HG03045 (cell line): ENCODE results near the gene THG1L.
A peak's percentile ranks its signal among the peaks of the same experiment; 100 is the strongest.
"Not testable (repeated sequence)": the region's sequence is repeated elsewhere in the genome, so short reads cannot be mapped to it uniquely, and the experiment has no call there.

ENCODE experiments used
- ATAC-seq: cut with Tn5 transposase; IDR thresholded peaks from one replicate; pipeline ENCODE4 v1.9.1; 2021; ENCODE audit warnings: mild to moderate bottlenecking, moderate library complexity; ENCODE audit not compliant: unreplicated experiment

Gene THG1L

DNA sequence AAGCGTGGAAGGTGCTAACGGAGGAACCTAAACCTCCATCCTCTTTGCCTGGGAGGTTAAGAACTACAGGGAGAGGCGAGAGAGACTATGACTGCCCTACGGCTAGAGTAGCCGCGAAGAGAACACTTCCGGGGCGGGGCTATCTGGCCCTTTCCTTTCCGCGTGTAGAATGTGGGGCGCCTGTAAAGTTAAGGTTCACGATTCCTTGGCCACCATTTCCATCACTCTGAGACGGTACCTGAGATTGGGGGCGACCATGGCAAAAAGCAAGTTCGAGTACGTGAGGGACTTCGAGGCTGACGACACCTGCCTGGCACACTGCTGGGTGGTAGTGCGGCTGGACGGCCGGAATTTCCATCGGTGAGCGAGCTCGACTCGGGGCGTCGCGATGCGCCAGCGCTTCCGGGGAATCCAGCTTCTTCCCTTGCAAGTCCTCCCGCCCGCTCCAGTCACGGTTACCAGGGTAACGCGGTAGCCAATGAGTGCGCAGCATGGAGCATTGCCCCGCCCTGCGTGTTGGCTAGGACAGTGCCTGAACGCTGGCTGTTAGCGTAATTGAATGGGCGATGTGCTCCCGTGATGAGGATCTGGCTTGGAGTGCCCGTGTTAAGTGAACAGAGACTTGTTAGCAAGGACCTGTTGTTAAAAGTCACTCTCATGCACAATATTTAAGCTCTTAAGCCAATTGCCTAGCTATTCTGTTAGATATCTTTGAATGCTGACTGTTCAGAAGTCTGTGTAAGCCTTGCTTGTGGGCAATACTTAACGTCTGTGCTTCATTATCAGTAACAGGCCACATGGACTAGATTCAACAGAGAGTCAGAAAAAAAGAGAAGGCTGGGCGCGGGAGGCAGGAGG is at the start of gene THG1L:
Gene THG1L (plus strand): TSS at position 149 of the 858 bp plus-strand sequence. CDS start 21 bp downstream, at position 170.
- peak; percentile 96 for ATAC-seq

DNA sequence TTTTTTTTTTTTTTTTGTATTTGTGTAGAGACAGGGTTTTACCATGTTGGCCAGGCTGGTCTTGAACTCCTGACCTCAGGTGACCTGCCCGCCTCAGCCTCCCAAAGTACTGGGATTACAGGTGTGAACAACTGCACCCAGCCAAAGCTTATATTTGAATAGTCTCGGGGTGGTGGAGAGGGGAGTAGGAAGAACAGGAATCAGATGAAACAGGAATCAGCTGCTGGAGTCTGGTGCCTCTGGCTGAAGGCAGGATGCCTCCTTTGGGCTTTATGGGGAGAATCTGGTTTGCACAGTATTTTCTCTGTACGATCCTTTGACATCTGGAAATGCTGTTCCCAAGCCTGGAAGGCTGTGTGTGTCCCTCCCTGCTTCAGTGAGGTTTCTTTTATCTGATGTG is 49.0 kb upstream of the THG1L start:
- no peak for ATAC-seq

GRCh38 chr5:157686276-157687197 is 44.7 kb upstream of the THG1L start:
- ATAC-seq = not testable (repeated sequence)

DNA sequence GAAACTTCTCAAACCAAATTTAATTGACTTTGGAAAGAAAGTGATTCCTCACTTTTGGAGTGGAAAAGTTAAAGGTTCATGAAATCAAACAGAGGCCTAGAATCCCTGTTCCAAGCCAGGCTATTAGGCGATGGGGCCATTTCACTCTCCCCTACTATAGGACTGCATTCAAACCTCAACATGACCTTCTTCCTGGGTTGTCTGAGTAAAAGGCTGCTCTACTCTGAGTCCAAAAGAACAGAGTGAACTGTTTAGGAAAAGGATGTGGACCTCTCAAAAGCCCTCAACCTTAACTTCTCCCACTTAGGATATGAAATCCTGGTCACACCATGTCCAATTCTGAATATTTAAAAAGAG is 44.0 kb upstream of the THG1L start:
- no peak for ATAC-seq

DNA sequence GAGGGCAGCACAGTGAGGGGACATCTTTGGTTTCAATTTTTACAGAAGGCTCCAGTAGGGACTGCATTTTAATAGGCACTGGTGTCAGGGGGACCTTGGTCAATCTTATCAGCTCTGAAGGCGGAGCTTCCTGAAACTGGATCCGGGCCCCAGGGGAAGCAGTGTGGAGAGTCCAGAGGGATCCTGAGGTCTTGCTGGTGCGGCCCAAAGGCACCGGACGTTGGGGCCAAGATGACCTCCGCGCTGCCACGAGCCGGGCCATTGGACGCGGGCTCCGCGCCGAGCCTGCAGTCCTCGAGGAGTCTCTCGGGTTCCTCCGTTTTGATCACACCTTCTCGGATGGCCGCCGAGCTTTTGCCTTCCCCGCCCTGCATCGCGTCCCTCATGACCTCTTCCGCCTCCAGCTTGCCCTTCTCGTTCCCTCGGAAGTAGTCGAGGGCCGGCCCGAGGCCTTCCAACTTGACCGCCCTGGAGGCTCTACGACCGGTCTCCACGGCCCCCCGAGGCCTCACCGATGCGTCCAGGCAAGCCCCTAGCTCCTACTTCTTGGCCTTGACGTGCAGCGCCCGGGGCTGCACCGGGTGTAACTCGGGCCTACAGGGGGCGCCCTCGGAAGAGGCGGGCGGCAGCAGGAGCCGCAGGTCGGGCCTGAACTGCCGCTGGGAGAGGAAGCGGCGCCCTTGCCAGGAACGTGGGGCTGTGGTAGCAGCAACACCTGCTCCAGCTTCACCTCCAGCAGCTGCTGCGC is 41.1 kb upstream of the THG1L start:
- no peak for ATAC-seq

GRCh38 chr5:157690690-157691433 is 40.4 kb upstream of the THG1L start:
- no peak for ATAC-seq

GRCh38 chr5:157693816-157694215 is 37.4 kb upstream of the THG1L start:
- ATAC-seq = not testable (repeated sequence)

DNA sequence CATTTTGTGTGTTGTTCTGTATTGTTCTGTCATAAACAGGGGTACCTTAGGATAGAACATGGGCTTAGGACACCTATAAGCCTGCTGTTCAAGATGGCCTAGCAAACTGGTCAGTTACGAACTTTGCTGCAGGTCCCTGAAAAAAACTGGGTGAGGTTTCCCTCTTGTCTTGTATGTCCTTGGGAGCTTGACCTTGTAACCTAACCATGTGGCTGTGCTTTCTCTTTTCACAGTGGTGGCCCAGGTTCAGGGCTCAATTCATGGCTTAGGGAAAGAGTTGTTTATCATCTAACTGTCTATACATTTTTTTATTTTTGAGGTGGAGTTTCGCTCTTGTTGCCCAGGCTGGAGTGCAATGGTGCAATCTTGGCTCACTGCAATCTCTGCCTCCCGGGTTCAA is 35.1 kb upstream of the THG1L start:
- not testable (repeated sequence) for ATAC-seq

- ATAC-seq = not testable (repeated sequence)
Observed at GRCh38 chr5:157698674-157699073, 32.5 kb upstream of the THG1L start.

DNA sequence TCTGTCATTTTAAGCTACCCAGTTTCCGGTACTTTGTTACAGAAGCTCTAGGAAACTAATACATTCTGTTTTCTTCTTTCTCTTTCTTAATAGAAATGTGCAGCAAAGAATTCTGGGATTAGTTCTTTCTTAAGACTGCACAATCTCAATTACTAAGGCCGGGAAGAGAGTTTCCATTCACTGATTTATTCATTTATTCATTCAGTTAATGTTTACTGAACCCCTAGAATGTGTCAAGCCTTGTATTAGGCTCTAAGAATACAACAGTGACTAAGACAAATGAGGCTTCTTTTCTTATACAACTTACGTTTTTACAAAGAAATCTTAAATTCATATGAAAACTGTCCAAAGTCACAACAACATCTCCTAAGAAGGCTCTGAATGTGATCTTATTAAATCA is 27.5 kb upstream of the THG1L start:
- ATAC-seq = no peak

- ATAC-seq = no peak
Observed at GRCh38 chr5:157708866-157709265, 22.4 kb upstream of the THG1L start.

DNA sequence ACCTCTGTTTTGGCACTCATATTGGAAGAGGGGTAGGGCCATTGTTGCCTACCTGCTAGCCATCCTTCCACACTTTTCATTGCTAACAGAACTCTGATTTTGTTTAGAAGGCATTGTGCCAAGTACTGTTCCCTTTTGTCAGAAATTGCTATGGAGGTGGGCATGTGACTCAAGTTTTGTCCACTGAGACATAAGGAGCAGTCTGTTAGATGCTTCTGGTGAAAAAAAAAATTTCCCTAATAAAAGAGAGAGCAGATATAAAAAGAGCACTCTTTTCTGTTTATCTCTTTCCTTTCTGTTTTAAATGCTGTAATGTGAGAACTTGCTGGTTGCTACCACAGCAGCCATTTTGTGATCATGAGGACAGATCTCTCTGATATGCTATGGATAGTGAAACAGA is 21.9 kb upstream of the THG1L start:
- ATAC-seq = no peak

- ATAC-seq = no peak
Observed at GRCh38 chr5:157710431-157710830, 20.8 kb upstream of the THG1L start.

DNA sequence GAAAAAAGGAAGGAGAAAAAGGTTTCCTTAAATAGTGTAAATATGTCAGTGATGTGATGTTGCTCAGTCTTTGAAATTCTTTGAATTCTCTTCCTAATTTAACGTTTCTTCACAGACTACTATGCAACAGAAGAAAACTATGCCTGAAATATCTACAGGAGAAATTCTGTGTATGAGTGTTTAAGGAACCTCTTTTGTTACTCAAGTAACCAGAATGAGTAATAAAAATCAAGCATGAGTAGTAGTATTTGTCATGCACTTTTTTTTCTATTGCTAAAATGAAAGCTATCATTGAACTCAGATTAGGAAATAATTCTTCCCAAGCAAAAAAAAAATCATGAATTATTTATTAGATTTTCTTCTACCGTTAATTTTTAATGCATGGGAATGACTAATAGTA is 20.3 kb upstream of the THG1L start:
- no peak for ATAC-seq

DNA sequence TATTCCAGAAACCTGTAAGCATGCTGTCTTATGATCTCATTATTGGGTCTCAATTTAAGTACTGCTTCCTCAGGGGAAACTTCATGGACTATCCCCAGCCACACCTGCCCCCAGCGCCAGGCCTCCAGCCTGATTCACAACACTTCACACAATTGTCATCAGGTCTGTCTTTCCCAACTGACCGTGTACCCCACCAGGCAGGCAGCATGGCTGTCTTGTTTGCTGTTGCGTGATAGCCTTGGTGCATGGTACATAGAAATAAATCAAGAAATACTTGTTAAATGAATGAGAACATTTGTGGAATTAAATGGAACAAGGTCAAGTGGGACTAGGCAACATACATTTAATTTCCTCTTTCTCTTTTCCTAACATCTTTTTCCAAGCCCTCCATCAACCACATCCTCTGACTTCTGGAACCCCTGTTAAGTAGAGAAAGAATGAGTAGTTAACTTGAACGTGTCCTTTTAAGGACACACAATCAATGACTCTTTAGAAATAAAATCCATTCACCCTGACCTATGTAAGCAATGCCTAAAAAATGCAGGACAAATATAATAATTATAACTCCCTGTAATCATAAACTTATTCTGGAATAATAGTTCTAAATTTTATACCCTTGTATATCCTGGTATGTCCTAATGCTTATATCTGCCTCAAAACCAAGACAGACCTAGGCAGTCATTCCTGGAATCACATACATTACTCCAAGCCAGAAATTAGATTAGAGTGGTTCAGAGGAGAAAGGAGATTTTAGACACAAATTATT is 17.2 kb upstream of the THG1L start:
- no peak for ATAC-seq

- no peak for ATAC-seq
Observed at GRCh38 chr5:157714596-157714864, 16.7 kb upstream of the THG1L start.

DNA sequence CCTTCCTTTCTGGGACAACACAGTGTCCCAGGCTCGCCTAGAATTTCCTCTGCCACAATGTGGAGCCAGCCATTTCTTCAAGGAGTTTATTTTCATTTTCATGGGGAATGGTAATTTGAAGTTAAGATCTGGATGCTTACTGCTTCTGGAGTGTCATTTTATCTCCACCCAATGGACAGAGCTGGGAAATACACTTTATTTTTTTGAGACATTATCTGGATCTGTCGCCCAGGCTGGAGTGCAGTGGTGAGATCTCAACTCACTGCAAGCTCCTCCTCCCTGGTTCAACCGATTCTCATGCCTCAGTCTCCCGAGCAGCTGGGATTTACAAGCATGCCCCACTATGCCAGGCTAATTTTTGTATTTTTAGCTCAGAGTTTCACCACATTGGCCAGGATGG is 12.7 kb upstream of the THG1L start:
- ATAC-seq = peak; percentile 60

GRCh38 chr5:157719245-157719644 is 12.0 kb upstream of the THG1L start:
- no peak for ATAC-seq

- no peak for ATAC-seq
Observed at GRCh38 chr5:157721159-157721558, 10.1 kb upstream of the THG1L start.

DNA sequence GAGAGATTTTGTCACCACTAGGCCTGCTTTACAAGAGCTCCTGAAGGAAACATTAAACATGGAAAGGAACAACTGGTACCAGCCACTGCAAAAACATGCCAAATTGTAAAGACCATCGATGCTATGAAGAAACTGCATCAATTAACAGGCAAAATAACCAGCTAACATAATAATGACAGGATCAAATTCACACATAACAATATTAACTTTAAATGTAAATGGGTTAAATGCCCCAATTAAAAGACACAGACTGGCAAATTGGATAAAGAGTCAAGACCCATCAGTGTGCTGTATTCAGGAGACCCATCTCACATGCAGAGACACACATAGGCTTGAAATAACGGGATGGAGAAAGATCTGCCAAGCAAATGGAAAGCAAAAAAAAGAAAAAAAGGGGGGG is 8.3 kb upstream of the THG1L start:
- not testable (repeated sequence) for ATAC-seq
